HG02884 (cell line): ENCODE data around the gene GSC2.

Experiments
- ATAC-seq: cut with Tn5 transposase; IDR thresholded peaks from one replicate; pipeline ENCODE4 v1.9.1; 2021; ENCODE audit warnings: mild to moderate bottlenecking, moderate library complexity; ENCODE audit not compliant: unreplicated experiment

The GSC2 gene

GRCh38 chr22:19136915-19137314 lies 13.2 kb downstream of the GSC2 start:
- no peak for ATAC-seq

- no peak for ATAC-seq
Observed at GRCh38 chr22:19134874-19135273, 15.2 kb downstream of the GSC2 start.

DNA sequence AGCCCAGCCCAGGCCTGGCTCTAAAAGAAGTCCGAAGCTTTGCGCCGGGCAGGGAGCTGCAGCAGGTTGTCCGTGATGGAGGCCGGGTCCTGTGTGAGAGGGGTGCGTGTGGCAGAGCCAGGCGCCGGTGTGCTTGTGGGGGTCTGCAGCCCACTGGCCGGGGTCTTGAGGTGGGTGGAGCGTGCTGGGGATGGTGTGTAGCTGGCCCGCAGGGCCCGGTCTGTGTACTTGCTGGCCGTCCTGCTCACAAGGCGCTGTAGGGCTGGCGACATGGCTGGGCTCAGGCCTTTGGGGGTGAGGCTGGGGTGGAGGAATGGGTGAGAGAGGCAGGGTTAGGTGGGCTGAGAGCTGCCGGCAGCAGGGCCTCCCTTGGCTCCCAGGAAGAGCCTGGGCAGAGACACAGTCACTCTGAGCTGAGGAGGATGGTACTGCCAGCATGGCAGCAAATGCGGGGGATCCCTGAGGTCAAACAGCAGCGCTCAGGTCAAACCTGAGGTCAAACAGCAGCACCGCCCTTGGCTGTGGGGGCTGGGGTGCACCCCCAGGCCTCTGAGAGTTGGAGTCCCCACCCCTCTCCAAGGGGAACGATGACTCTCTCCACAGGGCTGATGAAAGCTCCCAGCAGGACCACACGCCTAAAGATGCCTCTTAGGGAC lies 15.8 kb downstream of the GSC2 start:
- no peak for ATAC-seq

- ATAC-seq, result no peak
Observed at GRCh38 chr22:19133561-19133960, 16.5 kb downstream of the GSC2 start.

GRCh38 chr22:19132693-19133400 lies 17.2 kb downstream of the GSC2 start:
- no peak for ATAC-seq

GRCh38 chr22:19132153-19132552 lies 17.9 kb downstream of the GSC2 start:
- ATAC-seq, result no peak

GRCh38 chr22:19131685-19132015 lies 18.4 kb downstream of the GSC2 start:
- ATAC-seq, result no peak

GRCh38 chr22:19130959-19131684 lies 19.0 kb downstream of the GSC2 start, which contains the start of gene TSSK2:
Gene TSSK2 (plus strand): TSS chr22:19131308. CDS start chr22:19131400, 92 bp downstream.
- ATAC-seq, result no peak

- ATAC-seq, result no peak
Observed at GRCh38 chr22:19129871-19130270, 20.2 kb downstream of the GSC2 start.

GRCh38 chr22:19128946-19129727 lies 21.0 kb downstream of the GSC2 start:
- ATAC-seq, result no peak

DNA sequence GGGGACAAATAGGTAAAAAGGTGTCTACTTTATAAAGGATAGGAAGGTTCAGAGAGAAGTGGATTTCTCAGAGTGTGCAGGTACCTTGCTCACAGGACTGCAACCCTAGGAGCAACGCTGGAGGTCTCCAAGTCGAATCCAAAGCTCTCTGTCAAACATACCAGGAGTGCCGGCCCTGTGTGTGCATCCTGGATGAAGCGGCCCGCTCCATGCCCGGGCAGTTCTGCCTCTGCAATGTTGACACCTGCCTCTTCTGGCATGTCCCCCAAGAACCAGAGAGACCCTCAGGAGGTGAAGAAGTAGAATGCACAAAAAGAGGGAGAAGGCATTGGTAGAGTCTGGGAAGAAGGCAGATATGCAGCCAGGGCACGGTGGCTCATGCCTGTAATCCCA lies 22.1 kb downstream of the GSC2 start:
- no peak for ATAC-seq

DNA sequence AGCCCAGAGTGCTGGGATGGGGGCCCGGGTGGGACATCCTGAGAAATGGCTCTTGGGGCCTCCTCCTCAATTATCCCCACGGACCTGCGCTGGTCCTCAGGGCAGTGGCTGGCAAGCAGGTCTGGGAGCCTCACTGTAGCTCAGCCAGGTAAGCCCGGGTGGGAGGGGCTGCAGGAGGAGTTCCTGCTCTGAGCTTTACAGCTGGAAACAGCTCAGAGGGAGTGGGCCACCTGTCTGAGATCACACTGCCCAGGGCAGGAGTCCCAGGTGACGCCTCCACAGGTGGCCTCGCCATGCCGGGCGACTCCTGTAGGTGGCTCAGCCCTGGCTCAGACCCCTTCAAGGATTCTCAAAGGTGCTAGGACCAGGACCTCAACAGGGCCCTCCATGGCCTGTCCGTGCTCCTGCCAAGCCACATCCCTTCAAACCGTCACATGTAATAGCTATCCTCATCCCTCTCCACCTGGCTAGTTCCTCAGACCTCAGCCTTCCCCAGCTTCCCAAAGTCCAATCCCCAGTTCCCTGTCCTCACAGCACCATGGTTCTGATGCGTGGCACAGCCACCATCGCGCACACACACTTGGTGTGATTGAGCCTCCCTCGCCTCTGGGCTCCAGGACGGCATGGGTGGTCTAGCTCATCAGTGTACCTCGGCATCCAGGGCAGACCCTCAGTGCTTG lies 22.6 kb downstream of the GSC2 start:
- no peak for ATAC-seq

- ATAC-seq, result no peak
Observed at GRCh38 chr22:19126309-19127273, 23.5 kb downstream of the GSC2 start.

DNA sequence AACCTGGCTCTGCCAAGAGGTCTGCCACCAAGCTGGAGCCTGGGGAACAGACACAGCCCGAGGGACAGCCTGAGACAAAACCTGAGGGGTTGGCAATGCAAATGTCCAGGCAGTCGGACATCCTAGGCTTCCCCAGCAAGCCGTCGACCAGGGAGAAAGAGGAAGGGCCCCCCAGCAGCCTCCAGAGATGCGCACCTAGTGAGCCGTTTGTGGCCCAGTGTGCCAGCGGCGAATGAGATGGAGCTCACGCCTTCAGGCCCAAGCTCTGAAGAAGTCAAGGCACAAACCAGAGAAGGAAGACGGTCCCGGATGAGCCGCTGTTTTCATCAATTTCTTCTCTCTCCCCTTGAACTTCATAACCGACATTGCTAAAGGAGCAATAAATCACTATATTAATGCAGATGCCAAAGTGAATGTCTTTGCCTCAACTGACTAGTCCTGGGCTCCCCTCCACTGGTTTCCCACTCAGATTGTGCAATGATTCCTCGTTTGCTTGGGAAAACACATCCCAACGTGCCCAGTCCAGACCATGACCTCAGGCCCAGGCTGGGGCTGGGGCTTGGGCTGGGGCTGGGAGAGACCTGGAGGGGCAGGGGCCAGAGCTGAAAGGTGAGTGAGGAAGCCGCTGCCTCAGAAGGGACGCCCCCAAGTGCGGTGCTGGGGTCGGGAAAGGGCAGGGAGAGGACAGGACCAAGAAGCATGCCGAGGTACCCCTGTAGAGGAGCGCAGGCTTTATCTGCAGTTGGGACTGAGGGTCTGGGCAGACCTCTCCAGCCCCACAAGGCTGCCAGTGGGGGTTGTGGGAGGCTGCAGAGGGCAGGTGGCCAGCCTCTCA lies 24.4 kb downstream of the GSC2 start:
- ATAC-seq, result no peak

DNA sequence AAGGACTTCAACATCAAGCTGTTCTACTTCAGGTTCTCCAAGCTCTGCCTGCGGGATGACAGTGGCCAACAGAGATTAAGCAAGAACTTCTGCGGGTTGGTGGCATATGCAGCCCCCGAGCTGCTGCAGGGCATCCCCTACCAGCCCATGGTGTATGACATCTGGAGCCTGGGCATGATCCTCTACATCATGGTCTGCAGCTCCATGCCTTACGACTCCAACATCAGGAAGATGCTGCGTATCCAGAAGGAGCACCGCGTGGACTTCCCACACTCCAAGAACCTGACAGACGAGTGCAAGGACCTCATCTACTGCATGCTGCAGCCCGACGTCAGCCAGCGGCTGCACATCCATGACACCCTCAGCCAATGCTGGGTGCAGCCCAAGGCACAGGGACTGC lies 25.1 kb downstream of the GSC2 start:
- no peak for ATAC-seq

GRCh38 chr22:19124377-19124776 lies 25.7 kb downstream of the GSC2 start:
- ATAC-seq, result no peak

DNA sequence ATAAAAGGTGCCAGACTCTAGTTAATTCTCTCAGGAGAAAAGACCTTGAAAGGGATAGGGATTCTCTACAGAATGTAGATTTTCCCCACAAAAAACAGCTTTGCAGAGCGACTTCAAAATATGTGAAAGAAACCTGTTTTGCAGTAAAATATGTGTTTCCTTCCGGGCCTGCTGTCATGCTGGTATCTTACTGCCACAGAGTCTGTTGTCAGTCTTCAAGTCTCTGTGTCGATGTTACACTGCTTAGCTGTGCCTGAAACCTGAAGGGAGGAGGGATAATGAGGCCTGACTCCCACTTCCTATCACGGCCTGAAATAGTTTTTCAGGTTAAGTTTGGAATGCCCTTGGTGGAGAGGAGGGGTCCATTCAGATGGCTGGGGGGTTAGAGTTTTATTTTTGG lies 26.2 kb downstream of the GSC2 start:
- ATAC-seq, result no peak

GRCh38 chr22:19122752-19123492 lies 27.2 kb downstream of the GSC2 start:
- ATAC-seq, result no peak
